ENCODE data around the gene AEN. TPM values are rescaled to one million over a fixed set of nuclear protein-coding genes. Genes with fewer than 3 reads are reported as not detected.

Gene AEN
- total and polyA plus RNA-seq, 10 donors: 12.9 to 40.3 (median 23.5) TPM

DNA sequence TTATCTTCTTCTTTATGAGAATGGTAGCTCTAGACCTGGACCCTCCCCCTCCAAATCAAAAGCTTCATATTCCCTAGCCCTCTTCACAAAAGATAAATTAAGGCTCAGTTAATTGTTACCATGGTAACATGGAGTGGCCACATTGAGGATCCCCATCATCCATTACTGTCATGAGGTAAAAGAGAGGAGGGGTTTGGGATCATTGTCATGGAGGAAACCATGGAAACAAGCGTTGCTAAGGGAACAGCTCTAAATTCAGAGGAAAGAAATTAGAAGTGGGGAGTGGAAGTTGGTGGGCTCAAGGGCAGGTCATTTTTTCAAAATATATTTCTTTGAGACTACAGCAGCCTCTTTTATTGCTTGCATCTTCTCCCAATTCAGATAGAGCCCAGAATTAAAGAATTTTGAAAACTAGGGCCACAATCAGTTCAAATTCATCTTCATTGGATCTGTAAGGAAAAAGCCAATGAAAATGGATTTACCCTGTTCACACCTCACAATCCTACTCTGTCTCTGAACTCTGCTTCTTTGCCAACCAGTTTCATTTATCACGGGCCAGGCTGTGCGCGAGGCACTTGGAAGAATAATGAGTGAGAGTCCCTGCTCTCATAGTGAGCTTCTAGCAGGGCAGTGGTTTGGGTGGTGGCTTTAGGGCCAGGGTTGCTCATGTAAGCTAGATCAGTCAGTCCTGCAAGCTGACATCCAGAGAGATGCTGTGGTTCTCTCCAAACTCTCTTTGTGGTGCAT is 11.6 kb upstream of the AEN start:
- peaks cover 7 to 60% (median 31%) of the 10 kb centered on the region in 7 donors for H3K27me3 ChIP-seq (replicated peaks in 1 of 7)
- intact Hi-C loops (cut with DNase I; ENCODE audit: low total_unique reads): no loop called here
- TF ChIP-seq POLR2AphosphoS5 (IDR thresholded peaks at IDR 0.05): no peak
- TF ChIP-seq, protein P1, sequence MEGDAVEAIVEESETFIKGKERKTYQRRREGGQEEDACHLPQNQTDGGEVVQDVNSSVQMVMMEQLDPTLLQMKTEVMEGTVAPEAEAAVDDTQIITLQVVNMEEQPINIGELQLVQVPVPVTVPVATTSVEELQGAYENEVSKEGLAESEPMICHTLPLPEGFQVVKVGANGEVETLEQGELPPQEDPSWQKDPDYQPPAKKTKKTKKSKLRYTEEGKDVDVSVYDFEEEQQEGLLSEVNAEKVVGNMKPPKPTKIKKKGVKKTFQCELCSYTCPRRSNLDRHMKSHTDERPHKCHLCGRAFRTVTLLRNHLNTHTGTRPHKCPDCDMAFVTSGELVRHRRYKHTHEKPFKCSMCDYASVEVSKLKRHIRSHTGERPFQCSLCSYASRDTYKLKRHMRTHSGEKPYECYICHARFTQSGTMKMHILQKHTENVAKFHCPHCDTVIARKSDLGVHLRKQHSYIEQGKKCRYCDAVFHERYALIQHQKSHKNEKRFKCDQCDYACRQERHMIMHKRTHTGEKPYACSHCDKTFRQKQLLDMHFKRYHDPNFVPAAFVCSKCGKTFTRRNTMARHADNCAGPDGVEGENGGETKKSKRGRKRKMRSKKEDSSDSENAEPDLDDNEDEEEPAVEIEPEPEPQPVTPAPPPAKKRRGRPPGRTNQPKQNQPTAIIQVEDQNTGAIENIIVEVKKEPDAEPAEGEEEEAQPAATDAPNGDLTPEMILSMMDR (IDR thresholded peaks at IDR 0.05 in 8 of 11, conservative IDR thresholded peaks at IDR 0.05 in 3 of 11): no peak
- TF ChIP-seq POLR2A (IDR thresholded peaks at IDR 0.05): no peak

DNA sequence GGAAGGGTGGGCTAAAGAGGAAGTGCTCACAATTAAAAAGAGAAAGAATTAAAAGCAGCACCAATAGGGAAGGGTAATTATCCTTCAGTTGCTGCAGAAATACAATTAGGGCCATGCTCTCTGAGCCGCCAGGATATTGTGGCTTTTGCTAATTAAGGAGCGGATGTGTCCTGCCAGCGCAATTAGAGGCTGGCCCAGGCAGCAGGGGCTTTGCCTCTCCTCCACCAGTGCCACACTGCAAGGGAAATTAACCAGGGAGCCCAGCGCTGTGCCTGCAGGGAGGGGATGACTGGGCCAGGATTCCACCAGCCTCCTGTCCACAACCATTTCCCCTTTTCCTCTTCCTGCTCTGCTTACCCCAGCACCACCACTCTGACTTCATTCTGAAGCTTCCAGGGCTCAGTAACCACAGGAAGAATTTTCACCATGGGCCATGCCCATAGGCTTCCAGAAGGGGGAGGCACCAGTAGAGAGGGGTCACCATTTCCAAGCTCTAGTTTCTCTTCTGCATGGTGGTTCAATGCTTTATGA is 10.4 kb upstream of the AEN start:
- 21 to 29% (median 27%) methylated on average over 4 of the region's 4 CpGs for WGBS, 5 donors
- intact Hi-C loops (cut with DNase I; ENCODE audit: low total_unique reads): no loop called here

More for the DNA sequence above, 11.6 kb upstream of the AEN start:
- H3K36me3 ChIP-seq: no peaks in the 10 kb centered on the region
- H3K4me3 ChIP-seq: no peak overlapping the region
- H3K4me1 ChIP-seq: peaks cover 7 to 27% (median 14%) of the 10 kb centered on the region in 6 donors
- H3K27ac ChIP-seq: no peak overlapping the region
- WGBS, 5 donors: 80 to 95% (median 88%) methylated on average over 4 of the region's 4 CpGs
- DNase-seq: no peak
- no peaks in the 10 kb centered on the region for H3K9me3 ChIP-seq

DNA sequence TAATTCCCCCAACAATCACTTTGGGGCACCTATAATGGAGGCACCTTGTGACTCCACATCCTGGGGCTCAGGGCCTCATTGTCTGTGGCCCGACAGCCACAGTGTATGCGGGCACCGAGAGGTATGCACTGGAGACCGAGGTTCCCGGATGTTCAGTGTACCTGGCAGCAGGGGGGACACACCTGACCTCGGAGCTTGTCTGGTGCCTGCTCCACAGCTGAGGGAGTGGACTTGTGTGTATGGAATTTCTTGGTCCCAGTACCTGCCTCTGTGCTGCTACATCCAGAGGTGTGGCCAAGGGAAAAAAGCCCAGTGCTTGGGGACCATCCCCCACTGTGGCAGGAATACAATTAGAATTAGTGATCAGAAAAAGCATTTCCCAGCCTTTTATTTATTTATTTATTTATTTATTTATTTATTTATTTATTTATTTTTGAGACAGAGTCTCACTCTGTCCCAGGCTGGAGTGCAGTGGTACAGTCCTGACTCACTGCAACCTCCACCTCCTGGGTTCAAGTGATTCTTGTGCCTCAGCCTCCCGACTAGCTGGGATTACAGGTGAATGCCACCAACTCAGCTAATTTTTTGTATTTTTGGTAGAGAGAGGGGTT is 8.8 kb upstream of the AEN start:
- H3K36me3 ChIP-seq: no peaks in the 10 kb centered on the region
- H3K27ac ChIP-seq: no peak overlapping the region
- 78 to 90% (median 86%) methylated on average over 7 of the region's 7 CpGs for WGBS, 5 donors
- H3K4me3 ChIP-seq: no peak overlapping the region
- TF ChIP-seq, protein P1 (IDR thresholded peaks at IDR 0.05 in 8 of 11, conservative IDR thresholded peaks at IDR 0.05 in 3 of 11): no peak
- intact Hi-C loops (cut with DNase I; ENCODE audit: low total_unique reads): no loop called here
- peaks cover 0 to 11% (median 0%) of the 10 kb centered on the region in 6 donors for H3K4me1 ChIP-seq
- DNase-seq: no peak
- no peaks in the 10 kb centered on the region for H3K9me3 ChIP-seq
- H3K27me3 ChIP-seq (replicated peaks in 1 of 7): peaks cover 0 to 32% (median 3%) of the 10 kb centered on the region in 7 donors

More for the DNA sequence above, 10.4 kb upstream of the AEN start:
- TF ChIP-seq, protein P1 (IDR thresholded peaks at IDR 0.05 in 8 of 11, conservative IDR thresholded peaks at IDR 0.05 in 3 of 11): no peak
- H3K27me3 ChIP-seq (replicated peaks in 1 of 7): peaks cover 4 to 47% (median 18%) of the 10 kb centered on the region in 7 donors
- H3K27ac ChIP-seq: no peak overlapping the region
- H3K4me3 ChIP-seq: no peak overlapping the region
- no peaks in the 10 kb centered on the region for H3K36me3 ChIP-seq
- H3K9me3 ChIP-seq: no peaks in the 10 kb centered on the region
- peaks cover 0 to 14% (median 1%) of the 10 kb centered on the region in 6 donors for H3K4me1 ChIP-seq
- no peak for DNase-seq

Measured in spleen (tissue), 11 donors.